Stromal cell of bone marrow (primary cell): ENCODE measurements around the gene BST2.
"Not testable (repeated sequence)": the region's sequence is repeated elsewhere in the genome, so short reads cannot be mapped to it uniquely, and the experiment has no call there.

ENCODE experiments used
- DNase-seq: peaks from one replicate; pipeline ENCODE4 v3.0.0-alpha.2; 2012; ENCODE audit warnings: low read depth

The BST2 gene

GRCh38 chr19:17389957-17390664 is 15.3 kb downstream of the BST2 start:
- no peak for DNase-seq

DNA sequence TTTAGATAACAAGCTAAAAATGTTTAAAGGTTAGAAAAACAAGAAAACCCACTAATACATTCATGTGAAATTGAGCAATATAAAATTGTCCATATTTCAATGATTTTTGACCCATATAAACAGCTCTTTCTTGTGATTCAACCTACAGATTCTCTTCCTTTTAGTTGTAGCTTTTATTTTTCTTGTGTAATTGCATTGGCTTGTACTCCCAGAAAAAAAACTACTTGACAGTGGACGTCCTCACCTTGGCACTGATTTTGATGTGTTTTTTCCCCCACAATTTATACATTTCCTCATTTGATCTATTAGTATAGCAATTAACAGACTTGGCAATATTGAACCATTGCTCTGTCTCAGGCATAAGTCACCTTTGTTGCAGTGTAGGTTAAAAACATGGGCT is 16.1 kb downstream of the BST2 start:
- DNase-seq = no peak

- DNase-seq = peak; percentile 15
These were observed 19.4 kb downstream of the BST2 start for GRCh38 chr19:17385878-17386611.

DNA sequence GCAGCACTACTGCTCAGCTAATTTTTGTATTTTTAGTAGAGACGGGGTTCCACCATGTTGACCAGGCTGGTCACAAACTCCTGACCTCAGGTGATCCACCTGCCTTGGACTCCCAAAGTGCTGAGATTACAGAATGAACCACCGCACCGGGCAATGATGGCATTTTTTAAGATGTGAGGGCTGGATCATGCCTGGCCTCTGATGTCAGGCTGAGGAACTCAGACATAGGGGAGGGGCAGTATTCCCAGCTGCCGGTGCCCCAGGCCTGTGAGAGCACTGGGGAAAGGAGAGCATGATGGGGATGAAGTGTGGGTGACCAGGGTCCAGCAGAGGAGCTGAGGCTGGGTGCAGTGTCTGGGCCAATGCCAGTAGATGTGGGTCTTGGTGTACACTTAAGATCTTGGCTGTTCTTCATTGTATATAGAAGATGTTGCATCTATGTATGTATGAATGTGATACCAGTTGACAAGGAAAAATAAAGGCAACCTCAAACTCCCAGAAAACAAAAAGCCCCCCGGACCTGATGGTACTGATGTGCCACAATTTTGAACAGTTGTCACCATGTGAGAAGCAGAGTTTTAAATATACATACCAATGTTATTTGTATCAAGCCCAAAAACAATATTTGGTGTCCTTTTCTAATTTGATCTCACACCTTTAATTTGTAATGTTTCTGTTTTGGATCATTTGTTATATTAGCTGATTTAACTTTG is 24.8 kb downstream of the BST2 start:
- DNase-seq = no peak

GRCh38 chr19:17379221-17379631 is 26.2 kb downstream of the BST2 start:
- DNase-seq = no peak

GRCh38 chr19:17378271-17378670 is 27.2 kb downstream of the BST2 start:
- DNase-seq = no peak

GRCh38 chr19:17376935-17377600 is 28.4 kb downstream of the BST2 start, which contains the start of gene PLVAP:
Gene PLVAP, minus strand, starts transcription at chr19:17377342. Its CDS starts 54 bp downstream, at chr19:17377288.
- no peak for DNase-seq

GRCh38 chr19:17370026-17370587 is 35.3 kb downstream of the BST2 start:
- DNase-seq = no peak

DNA sequence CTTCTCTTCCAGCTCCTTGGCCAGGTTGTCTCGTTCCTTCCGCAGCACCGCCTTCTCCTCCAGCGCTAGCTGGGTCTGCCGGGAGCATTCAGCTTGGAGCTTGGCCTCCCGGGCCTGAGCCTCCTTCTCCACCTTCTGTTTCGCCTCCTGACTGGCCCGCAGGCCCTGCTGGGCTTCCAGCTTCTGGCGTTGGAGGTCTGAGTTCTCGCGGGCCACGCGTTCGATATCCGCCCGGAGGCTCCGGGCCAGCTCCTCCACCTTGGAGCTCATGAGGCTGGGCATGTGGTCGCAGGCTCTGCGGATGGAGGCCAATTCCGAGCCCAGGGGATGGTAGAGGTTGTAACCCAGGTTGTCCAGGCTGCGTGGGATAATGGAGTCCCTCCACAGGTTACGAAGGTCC is 40.1 kb downstream of the BST2 start:
- DNase-seq = no peak

DNA sequence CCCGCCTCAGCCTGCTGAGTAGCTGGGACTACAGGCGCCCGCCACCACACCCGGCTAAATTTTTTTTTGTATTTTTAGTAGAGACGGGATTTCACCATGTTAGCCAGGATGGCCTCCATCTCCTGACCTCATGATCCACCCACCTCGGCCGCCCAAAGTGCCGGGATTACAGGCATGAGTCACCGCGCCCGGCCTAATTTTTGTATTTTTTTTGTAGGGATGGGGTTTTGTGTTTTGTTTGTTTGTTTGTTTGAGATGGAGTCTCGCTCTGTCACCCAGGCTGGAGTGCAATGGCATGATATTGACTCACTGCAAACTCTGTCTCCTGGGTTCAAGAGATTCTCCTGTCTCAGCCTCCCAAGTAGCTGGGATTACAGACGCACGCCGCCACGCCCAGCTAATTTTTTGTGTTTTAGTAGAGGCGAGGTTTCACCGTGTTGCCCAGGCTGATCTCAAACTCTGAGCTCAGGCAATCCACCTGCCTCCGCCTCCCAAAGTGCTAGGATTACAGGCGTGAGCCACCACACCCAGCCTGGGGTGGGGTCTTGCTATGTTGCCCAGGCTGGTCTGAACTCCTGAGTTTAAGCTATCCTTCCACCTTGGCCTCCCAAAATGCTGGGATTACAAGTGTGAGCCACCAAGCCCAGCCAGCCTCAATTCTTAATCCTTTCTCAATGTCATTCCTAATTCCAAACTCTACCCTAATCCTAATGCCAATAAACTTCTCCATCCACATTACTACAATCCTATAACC is 41.4 kb downstream of the BST2 start:
- not testable (repeated sequence) for DNase-seq

DNA sequence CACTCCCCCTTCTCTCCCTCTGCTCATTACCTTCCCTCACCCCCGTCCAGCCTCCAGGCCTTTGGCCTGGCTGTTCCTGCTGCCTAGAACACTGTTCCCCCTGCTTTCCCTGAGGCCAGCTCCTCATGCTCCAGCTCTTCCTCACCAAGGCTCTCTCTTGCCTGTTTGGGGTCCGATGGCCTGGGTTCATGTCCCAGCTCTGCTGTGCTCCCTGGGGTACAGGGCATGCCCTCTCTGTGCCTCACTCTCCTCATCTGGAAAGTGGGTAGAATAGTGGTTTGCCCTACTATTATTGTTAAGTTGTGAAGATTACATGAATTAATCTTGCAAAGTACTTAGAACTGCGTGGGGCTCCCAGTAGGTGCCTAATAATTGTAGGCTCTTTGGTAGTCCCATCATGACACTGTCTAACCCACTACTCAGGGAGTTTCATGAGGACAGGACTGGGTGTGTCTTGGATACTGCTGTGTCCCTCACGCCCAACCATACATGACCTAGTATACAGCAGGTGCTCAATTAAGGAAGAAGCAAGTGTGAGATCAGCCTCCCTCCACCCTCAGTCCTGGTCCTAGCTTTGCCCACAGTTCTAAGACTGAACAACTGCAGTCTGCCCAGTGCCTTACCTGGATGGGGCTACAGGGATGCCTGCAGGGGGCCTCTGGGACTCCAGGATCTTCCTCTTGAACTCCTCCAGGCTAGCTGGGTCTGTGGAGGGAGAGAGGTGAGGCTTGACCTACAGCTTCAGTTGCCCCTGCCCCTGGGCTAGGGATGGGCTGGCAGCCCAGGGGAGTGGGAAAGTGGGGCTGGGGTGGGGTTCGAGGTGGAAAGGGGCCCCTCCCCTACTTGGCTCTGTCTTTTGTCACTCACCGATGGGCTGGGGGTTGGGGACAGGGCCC is 45.3 kb downstream of the BST2 start:
- no peak for DNase-seq

DNA sequence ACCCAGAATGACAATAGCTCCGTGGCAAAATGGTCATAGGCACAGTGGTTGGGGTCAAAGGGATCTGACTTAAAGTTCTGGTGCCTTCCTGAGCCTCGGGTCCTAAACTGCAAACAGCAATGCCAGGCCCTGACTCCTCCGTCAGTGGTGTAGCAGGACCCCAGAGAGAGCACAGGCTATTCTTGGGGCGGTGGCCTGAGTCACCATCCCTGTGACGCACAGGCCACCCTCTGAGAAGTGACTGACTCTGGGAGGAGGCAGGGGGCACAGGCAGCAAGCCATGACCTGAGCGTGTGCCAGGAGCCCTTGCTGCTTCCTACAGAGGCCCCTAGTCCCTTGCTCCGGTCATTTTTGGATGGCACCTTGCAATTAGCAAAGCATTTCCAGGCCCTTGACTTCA is 47.0 kb downstream of the BST2 start:
- no peak for DNase-seq

DNA sequence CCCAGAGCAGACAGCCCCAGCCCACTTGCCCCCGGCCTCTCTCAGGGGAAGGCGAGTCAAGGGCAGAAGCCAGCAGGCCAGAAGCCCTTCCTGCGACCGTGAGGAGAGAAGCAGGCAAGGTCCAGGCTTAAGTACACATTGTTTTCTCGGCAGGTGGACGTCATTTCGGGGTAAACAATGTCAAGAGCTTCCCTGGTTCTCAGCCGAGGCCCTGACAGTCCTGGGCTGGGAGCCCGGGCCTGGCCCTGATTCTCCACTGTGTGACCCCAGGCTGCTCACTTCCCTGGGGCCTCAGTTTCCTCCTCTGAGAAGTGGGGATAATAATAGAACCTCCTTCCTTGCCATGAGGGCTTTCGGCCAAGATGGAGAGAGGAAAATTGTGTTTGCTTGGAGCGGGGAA is 47.7 kb downstream of the BST2 start:
- no peak for DNase-seq

- no peak for DNase-seq
These were observed 48.3 kb downstream of the BST2 start for GRCh38 chr19:17357078-17357666.

DNA sequence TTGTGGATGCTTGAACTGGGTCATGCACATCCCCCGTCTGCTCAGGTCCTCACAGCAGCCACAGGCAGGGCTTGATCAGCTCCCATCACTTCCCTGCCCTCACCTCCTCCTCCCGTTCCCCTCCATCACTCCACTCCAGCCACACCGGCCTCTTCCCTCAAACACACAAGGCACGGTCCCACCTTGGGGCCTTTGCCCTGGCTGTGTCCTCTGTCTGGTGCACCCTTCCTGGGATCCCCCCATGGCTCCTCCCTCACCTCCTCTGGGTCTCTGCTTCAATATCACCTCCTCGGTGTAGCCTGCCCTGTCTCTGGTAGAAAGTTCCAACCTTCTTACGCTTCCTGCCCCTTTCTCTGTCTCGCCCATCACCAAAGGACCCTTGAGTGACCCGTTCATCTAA is 52.0 kb downstream of the BST2 start:
- no peak for DNase-seq
